Astrocyte of the hippocampus (primary cell): ENCODE results near the gene RTN4IP1.

Experiments used
- DNase-seq: peaks from one replicate; pipeline ENCODE4 v3.0.0; 2011; ENCODE audit warnings: low read depth, low spot score

The RTN4IP1 gene

GRCh38 chr6:106629103-106629858 lies at the start of gene RTN4IP1, which contains the start of gene QRSL1:
Gene RTN4IP1 (minus strand): TSS chr6:106629498. CDS start chr6:106629021, 477 bp downstream.
Gene QRSL1 (plus strand): TSS chr6:106629578. CDS start chr6:106629682, 104 bp downstream.
- peak; percentile 96 for DNase-seq

- no peak for DNase-seq
These were observed 48.0 kb upstream of the RTN4IP1 start for GRCh38 chr6:106677282-106677681.

DNA sequence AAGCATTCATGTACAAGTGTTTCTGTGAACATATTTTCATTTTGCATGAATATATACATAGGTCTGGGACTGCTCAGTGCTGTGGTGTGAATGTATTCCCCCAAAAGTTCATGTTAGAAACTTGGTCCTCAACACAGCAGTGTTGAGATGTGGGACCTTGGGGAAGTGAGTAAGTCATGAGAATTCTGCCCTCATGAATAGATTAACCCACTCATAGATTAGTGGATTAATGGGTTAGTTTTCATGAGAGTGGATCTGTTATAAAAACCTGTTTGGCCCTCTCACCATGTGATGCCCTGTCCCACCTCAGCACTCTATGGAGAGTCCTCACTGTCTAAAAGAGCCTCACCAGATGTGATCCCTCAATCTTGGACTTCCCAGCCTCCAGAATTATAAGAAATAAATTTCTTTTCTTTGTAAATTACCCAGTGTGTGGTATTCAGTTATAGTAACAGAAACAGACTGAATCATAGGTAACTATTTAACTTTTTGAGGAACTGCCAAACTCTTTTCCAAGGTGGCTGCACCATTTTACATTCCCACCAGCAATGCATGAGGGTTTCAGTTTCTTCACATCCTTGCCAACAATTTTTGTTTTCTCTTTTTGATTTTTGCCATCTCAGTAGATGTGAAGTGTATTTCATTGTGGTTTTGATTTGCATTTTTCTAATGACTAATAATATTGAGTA lies 45.4 kb upstream of the RTN4IP1 start:
- no peak for DNase-seq

DNA sequence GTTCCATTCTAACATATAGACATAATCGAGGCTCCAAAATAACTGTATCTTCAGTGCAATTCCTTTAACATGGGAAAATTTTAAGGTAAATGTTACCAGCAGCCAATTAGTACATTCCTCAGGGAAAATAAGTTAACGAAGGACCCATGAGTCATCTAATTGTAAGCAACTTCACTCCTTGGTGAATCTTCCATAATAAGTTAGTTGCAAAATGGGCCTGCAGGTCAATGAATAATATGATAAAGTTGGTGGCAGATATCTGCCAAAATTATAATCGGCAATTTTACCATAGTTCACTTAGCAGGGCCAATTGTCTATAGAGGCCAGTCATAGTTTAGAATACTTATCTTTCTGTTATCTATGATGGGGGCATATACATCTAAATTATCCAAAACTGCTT lies 42.4 kb upstream of the RTN4IP1 start:
- DNase-seq = no peak

GRCh38 chr6:106670236-106670635 lies 40.9 kb upstream of the RTN4IP1 start:
- DNase-seq = no peak

- no peak for DNase-seq
These were observed 37.7 kb upstream of the RTN4IP1 start for GRCh38 chr6:106667022-106667402.

DNA sequence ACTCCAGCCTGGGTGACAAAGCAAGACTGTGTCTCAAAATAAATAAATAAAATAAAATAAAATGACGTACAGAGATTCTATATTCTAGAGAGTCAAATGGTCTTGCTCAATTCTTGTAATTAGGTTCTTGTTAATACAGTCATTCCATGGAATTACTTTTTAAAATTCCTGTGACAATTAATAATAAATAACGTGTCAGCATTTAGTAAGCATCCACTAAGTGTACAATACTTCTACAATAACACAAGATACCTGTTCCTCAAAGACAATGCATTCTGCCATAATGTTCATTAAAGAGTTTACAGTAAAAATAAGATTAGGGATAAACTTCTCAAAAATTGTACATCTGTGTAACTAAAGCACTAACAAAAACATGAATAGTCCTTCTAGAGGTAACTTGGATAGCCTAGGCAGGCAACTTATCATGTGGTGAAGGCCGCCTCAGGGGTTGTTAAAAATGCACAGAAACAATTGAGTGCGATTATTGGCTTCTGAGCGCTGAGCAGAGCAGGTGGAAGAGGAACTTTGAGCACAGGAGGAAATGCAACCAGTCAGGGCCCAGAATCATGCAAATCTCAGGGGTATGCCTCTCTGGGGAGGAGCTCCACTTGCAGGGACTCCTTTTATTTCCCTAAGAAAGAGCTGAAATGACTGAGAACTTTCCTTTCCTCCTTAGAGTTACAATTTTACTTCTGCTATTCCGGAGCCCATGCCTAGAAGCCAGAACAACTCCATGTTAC lies 37.2 kb upstream of the RTN4IP1 start:
- no peak for DNase-seq

GRCh38 chr6:106662458-106662857 lies 33.2 kb upstream of the RTN4IP1 start:
- DNase-seq = no peak

- no peak for DNase-seq
These were observed 30.6 kb upstream of the RTN4IP1 start for GRCh38 chr6:106659859-106660258.

DNA sequence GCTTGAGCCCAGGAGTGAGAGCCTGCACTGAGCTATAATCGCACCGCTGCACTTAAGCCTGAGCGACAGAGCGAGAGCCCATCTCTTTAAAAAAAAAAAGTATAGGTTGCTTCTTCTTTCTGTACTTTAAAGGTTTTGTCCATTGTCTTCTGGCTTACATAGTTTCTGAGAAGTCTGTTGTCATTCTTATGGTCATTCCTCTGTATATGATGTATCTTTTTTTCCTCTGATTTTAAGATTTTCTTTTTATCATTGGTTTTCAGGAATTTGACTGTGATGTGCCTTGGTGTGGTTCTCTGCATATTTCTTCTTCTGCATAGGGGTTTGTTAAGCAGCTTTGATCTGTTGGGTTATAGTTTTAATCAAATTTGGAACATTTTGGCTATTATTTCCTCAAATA lies 29.2 kb upstream of the RTN4IP1 start:
- DNase-seq = peak; percentile 9

DNA sequence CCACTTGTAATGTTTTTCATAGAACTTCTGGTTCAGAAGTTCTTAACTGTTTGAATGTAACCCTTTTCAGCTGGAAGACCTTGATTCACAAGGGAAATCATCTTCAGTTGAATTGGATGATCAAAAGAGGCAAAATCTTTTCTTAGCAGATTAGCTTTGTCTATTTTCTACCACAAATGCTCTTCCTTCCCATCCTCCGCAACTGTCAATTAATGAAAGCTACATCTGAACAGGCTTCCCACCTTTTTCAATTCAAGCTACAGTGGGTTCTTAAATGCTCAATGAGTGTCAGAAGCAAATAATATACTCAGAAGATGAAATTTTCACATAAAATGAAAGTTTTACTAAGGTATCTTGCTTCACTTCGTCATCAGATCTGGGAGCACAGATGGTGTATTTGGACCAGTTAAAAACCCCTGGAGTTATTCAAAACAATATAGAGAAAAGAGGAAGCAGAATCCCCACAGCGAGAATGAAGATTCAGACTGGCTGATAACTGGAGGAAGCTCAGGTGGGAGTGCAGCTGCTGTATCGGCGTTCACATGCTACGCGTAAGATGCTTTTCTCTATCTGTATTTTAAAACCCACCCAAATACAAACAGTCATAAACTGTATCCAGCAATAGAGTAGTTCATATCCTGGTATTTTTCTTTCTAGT lies 19.5 kb upstream of the RTN4IP1 start:
- no peak for DNase-seq

GRCh38 chr6:106643061-106643460 lies 13.8 kb upstream of the RTN4IP1 start:
- no peak for DNase-seq

DNA sequence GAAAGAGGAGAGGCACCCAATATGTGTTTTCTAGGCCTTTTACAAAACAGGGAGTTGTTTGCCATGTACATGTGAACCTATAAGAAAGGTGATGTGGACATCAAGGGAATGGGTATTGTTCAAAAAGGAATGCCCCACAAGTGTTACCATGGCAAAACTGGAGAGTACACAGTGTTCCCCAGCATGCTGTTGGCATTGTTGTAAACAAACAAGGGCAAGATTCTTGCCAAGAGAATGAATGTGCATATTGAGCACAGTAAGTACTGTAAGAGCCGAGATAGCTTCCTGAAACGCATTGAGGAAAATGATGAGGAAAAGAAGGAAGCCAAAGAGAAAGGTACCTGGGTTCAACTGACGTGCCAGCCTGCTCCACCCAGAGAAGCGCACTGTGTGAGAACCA lies 13.2 kb upstream of the RTN4IP1 start:
- peak; percentile 40 for DNase-seq

GRCh38 chr6:106639812-106640211 lies 10.5 kb upstream of the RTN4IP1 start:
- no peak for DNase-seq

DNA sequence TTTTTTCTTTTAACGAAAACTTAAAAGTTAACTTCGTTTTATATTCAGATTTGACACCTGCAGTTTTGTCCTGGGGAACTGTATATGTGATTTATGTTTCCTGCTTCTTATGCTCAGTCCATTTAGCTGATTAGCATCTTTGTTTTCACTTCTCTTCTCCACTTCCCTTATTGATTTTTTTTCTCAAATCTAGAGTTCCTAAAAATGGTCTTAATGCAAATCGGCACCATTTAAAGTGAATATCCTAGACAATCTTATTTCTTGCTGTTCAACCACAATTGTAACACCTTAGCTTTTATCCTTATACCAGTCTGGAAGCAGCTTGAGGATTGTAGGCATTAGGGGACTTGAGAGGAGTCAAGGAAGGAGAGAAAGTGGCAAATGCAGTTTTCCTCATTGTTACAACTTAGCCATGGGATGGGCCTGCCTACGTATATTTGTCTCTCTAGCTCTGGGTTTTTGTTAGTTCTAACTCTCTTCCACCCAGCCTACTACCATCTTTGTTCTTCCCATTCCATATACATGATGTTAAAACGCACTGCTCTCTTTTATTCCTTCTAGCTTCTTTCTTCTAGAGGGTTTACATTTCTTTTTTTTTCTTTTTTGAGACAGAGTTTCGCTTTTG lies 8.5 kb upstream of the RTN4IP1 start:
- no peak for DNase-seq

DNA sequence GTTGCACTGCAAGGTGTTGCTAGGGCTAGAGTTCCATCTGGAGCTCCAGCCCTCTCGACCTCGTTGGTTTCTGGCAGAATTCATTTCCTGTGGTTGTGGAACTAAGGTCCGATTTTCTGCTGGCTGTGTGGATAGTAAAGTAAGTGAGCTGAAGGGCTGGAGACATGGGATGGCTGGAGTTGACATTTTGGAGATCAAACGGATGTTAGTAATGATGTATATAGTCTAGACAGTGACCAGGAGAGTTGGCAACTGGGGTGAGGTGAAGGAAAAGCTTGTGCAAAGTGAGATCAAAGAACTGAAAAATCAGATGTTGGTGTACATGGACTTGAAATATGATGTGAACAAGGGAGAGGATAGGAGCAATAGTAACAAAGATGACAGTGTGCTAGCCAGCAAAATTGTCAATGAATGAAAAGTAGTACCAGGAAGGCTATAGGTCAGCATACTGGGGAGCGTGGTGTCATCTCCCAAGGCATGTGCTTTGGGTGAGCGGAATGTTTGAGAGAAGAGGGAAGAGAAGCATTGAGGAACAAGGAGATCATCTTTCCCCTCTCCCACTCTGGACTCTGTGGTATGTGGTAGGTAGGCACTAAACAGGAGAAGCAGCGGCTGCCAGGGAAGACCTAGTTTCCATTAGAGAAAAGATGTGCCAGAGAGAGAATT lies 7.9 kb upstream of the RTN4IP1 start:
- DNase-seq = no peak

GRCh38 chr6:106634565-106634964 lies 5.3 kb upstream of the RTN4IP1 start:
- DNase-seq = no peak

DNA sequence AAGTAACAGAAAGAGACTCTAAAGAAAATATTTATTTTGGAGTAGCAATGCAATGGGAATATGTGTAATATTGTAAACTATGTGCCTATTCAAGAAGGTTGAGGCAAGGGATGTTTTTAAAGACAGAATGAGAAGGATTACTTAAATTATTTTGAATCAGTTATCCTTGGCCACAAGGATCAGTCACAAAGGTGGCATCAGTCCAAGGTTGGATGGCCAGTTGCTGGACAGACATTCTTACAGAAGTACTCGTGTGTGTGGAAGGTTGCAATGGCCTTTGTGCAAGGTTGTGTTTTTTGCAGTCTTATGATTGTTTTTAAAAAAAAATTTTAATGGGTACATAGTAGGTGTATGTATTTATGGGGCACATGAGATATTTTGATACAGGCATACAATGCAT lies 2.0 kb upstream of the RTN4IP1 start:
- DNase-seq = peak; percentile 27

DNA sequence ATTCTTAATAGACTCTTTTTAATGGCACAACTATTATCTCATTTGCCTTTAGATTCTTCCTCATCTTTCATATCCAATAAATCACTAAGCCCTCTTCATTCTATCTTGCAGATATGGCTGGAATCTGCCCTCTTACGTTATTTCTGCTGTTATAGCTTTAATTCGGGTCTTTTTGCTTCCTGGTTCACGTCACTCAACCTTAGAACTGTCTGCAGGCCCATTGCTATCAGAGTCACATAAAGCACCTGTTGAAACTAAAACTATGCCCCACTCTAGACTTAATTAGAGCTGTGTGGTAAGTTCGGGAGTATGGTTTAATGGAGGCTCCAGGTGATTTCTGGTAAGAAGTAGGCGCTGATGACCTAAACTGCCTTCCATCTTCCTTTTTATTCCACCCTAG lies 1.1 kb upstream of the RTN4IP1 start:
- no peak for DNase-seq

DNA sequence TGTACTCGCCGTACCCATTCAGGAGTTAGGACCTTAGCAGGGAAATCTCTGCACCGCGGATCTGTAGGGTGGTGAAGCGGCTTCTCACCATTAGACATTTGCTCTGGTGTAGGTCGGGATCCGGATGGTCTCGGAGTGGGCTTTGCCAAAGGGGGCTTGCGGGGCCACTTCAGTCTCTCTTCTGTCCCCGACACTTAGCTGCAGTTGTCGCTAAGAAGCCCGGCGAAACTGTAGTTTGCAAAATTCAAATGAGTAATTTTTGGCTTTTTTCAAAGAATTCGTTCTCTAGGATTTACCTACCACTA lies 513 bp upstream of the RTN4IP1 start:
- no peak for DNase-seq

GRCh38 chr6:106628658-106629102 lies 618 bp downstream of the RTN4IP1 start:
- no peak for DNase-seq
